ENCODE measurements around the gene MFNG. TPM values are rescaled to one million over a fixed set of nuclear protein-coding genes. Genes with fewer than 3 reads are reported as not detected.

The MFNG gene
- total RNA-seq, 2 donors from 2014 or later = 3.0 to 7.3 TPM

- TF ChIP-seq, protein P1, sequence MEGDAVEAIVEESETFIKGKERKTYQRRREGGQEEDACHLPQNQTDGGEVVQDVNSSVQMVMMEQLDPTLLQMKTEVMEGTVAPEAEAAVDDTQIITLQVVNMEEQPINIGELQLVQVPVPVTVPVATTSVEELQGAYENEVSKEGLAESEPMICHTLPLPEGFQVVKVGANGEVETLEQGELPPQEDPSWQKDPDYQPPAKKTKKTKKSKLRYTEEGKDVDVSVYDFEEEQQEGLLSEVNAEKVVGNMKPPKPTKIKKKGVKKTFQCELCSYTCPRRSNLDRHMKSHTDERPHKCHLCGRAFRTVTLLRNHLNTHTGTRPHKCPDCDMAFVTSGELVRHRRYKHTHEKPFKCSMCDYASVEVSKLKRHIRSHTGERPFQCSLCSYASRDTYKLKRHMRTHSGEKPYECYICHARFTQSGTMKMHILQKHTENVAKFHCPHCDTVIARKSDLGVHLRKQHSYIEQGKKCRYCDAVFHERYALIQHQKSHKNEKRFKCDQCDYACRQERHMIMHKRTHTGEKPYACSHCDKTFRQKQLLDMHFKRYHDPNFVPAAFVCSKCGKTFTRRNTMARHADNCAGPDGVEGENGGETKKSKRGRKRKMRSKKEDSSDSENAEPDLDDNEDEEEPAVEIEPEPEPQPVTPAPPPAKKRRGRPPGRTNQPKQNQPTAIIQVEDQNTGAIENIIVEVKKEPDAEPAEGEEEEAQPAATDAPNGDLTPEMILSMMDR (IDR thresholded peaks at IDR 0.05) = no peak
- no peak for TF ChIP-seq POLR2A (IDR thresholded peaks at IDR 0.05)
- DNase-seq (no peak), ATAC-seq (no peak)
- WGBS, 2 donors = 36 to 42% methylated on average over 1 of the region's 1 CpG
- H3K27ac ChIP-seq = no peak overlapping the region
- H3K4me3 ChIP-seq = no peak overlapping the region
- no peaks in the 10 kb centered on the region for H3K9me3 ChIP-seq
- intact Hi-C loops (cut with DNase I) = no loop called here
- H3K36me3 ChIP-seq (replicated peaks in 1 of 2; ENCODE audit: insufficient read depth in 1 of 2, low read depth in 2 of 2) = no peaks in the 10 kb centered on the region
- no peaks in the 10 kb centered on the region for H3K27me3 ChIP-seq
- H3K4me1 ChIP-seq = peaks cover 12% of the 10 kb centered on the region
These were observed 35.0 kb downstream of the MFNG start for GRCh38 chr22:37451218-37451617.

DNA sequence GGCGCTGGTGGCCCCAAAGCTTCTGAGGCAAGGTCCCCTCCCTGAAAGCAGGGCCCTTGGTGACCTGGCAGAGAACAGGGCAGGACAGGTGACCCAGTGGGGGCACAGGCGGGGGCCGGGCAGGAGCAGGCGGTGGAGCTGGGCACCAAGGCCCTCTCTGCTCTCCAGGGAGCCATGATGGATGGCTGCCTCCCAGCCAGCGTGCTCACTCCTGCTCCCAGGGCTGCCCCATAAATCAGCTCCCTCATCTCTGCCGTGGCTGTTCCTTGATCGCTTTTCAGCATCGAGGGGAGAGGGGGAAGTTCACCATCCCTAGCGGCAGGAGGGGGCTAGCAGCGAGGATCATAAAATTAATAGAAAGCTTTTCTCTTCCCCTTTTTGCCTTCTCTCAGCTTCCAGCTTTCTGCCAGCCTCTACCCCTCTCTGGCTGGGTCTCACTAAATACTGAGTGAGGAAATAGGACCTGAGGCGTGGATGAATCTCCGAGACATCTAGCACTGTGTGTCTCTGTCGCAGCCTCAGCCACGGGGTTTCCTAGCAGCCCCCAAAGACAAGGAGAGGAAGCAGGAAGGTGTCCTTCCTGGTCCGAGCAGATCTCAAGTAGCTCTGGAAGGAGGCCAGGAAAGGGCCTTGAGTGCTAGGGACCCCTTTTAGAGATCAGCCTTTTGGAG is 36.7 kb downstream of the MFNG start:
- intact Hi-C loops (cut with DNase I) = no loop called here
- Histone ChIP-seq H3K36me3 (replicated peaks in 1 of 2; ENCODE audit: insufficient read depth in 1 of 2, low read depth in 2 of 2) (no peaks in the 10 kb centered on the region), H3K9me3 (no peaks in the 10 kb centered on the region), H3K4me1 (no peaks in the 10 kb centered on the region), H3K27ac (no peak overlapping the region), H3K27me3 (peaks cover 0 to 3% of the 10 kb centered on the region in 2 donors), H3K4me3 (no peak overlapping the region)
- ATAC-seq (no peak), DNase-seq (no peak)
- TF ChIP-seq, protein P1 (IDR thresholded peaks at IDR 0.05) = no peak
- no peak for TF ChIP-seq POLR2A (IDR thresholded peaks at IDR 0.05)
- WGBS, 2 donors = 58 to 61% methylated on average over 12 to 15 of the region's 15 CpGs

- Histone ChIP-seq H3K4me3 (no peak overlapping the region), H3K36me3 (replicated peaks in 1 of 2; ENCODE audit: insufficient read depth in 1 of 2, low read depth in 2 of 2) (no peaks in the 10 kb centered on the region), H3K27me3 (peaks cover 0 to 3% of the 10 kb centered on the region in 2 donors), H3K27ac (no peak overlapping the region), H3K4me1 (no peaks in the 10 kb centered on the region), H3K9me3 (no peaks in the 10 kb centered on the region)
- WGBS, 2 donors = 54 to 64% methylated on average over 14 to 18 of the region's 18 CpGs
- no peak for ATAC-seq
- DNase-seq = no peak
- no peak for TF ChIP-seq POLR2A (IDR thresholded peaks at IDR 0.05)
- TF ChIP-seq, protein P1 (IDR thresholded peaks at IDR 0.05) = no peak
- intact Hi-C loops (cut with DNase I) = no loop called here
These were observed 37.6 kb downstream of the MFNG start for GRCh38 chr22:37448516-37449127.

GRCh38 chr22:37445501-37445900 is 40.7 kb downstream of the MFNG start:
- DNase-seq = no peak
- Histone ChIP-seq H3K4me1 (no peaks in the 10 kb centered on the region), H3K27ac (no peak overlapping the region), H3K9me3 (peaks cover 0 to 5% (median 0%) of the 10 kb centered on the region in 3 donors), H3K4me3 (no peak overlapping the region), H3K27me3 (peaks cover 0 to 3% of the 10 kb centered on the region in 2 donors), H3K36me3 (replicated peaks in 1 of 2; ENCODE audit: insufficient read depth in 1 of 2, low read depth in 2 of 2) (no peaks in the 10 kb centered on the region)
- no peak for ATAC-seq
- intact Hi-C loops (cut with DNase I) = no loop called here
- 71 to 72% methylated on average over 9 of the region's 9 CpGs for WGBS, 2 donors
- TF ChIP-seq, protein P1 (IDR thresholded peaks at IDR 0.05) = no peak
- no peak for TF ChIP-seq POLR2A (IDR thresholded peaks at IDR 0.05)
